ENCODE data around the gene AKAP6. TPM values are rescaled to one million over a fixed set of nuclear protein-coding genes. Genes with fewer than 3 reads are reported as not detected.

Gene AKAP6
- polyA plus RNA-seq, 3 donors from 2014 or later, result not detected

- no peaks in the 10 kb centered on the region for H3K27me3 Mint-ChIP-seq (ENCODE audit: low read depth in 3 of 3)
Observed at GRCh38 chr14:32491416-32492016, 162.4 kb downstream of the AKAP6 start.

GRCh38 chr14:32492457-32492856, 163.4 kb downstream of the AKAP6 start:
- Mint-ChIP-seq H3K36me3 (no peaks in the 10 kb centered on the region), H3K27me3 (ENCODE audit: low read depth in 3 of 3) (no peaks in the 10 kb centered on the region), H3K4me3 (no peak overlapping the region), H3K9me3 (peaks cover 0 to 4% (median 1%) of the 10 kb centered on the region in 6 donors), H3K4me1 (no peaks in the 10 kb centered on the region), H3K27ac (no peak overlapping the region)
- no peak for DNase-seq

More at GRCh38 chr14:32491416-32492016, 162.4 kb downstream of the AKAP6 start:
- DNase-seq, result no peak
- Mint-ChIP-seq H3K27ac (no peak overlapping the region), H3K4me1 (no peaks in the 10 kb centered on the region), H3K4me3 (no peak overlapping the region), H3K36me3 (no peaks in the 10 kb centered on the region), H3K9me3 (peaks cover 0 to 11% (median 3%) of the 10 kb centered on the region in 6 donors)

GRCh38 chr14:32494609-32495434, 165.7 kb downstream of the AKAP6 start:
- H3K36me3 Mint-ChIP-seq, result no peaks in the 10 kb centered on the region
- no peaks in the 10 kb centered on the region for H3K27me3 Mint-ChIP-seq (ENCODE audit: low read depth in 3 of 3)
- H3K4me3 Mint-ChIP-seq, result no peak overlapping the region
- H3K9me3 Mint-ChIP-seq, result peaks cover 0 to 5% (median 2%) of the 10 kb centered on the region in 6 donors
- H3K4me1 Mint-ChIP-seq, result no peaks in the 10 kb centered on the region
- no peak for DNase-seq
- H3K27ac Mint-ChIP-seq, result no peak overlapping the region

GRCh38 chr14:32495435-32495734, 166.3 kb downstream of the AKAP6 start:
- DNase-seq, result no peak
- H3K4me1 Mint-ChIP-seq, result no peaks in the 10 kb centered on the region
- peaks cover 0 to 5% (median 2%) of the 10 kb centered on the region in 6 donors for H3K9me3 Mint-ChIP-seq
- no peak overlapping the region for H3K4me3 Mint-ChIP-seq
- H3K36me3 Mint-ChIP-seq, result no peaks in the 10 kb centered on the region
- no peaks in the 10 kb centered on the region for H3K27me3 Mint-ChIP-seq (ENCODE audit: low read depth in 3 of 3)
- no peak overlapping the region for H3K27ac Mint-ChIP-seq

GRCh38 chr14:32497248-32497647, 168.2 kb downstream of the AKAP6 start:
- DNase-seq, result no peak
- Mint-ChIP-seq H3K27me3 (ENCODE audit: low read depth in 3 of 3) (peaks cover 0 to 1% (median 0%) of the 10 kb centered on the region in 3 donors), H3K4me3 (no peak overlapping the region), H3K36me3 (no peaks in the 10 kb centered on the region), H3K4me1 (no peaks in the 10 kb centered on the region), H3K27ac (no peak overlapping the region), H3K9me3 (peaks cover 0 to 5% (median 0%) of the 10 kb centered on the region in 6 donors)

GRCh38 chr14:32507029-32507984, 178.2 kb downstream of the AKAP6 start:
- Mint-ChIP-seq H3K4me1 (no peaks in the 10 kb centered on the region), H3K27me3 (ENCODE audit: low read depth in 3 of 3) (no peaks in the 10 kb centered on the region), H3K27ac (no peak overlapping the region), H3K9me3 (peaks cover 0 to 1% (median 0%) of the 10 kb centered on the region in 6 donors), H3K4me3 (no peak overlapping the region), H3K36me3 (no peaks in the 10 kb centered on the region)
- DNase-seq, result no peak

- no peaks in the 10 kb centered on the region for H3K9me3 Mint-ChIP-seq
- no peak overlapping the region for H3K4me3 Mint-ChIP-seq
- no peak for DNase-seq
- no peaks in the 10 kb centered on the region for H3K36me3 Mint-ChIP-seq
- H3K4me1 Mint-ChIP-seq, result no peaks in the 10 kb centered on the region
- no peak overlapping the region for H3K27ac Mint-ChIP-seq
- H3K27me3 Mint-ChIP-seq (ENCODE audit: low read depth in 3 of 3), result no peaks in the 10 kb centered on the region
Observed at GRCh38 chr14:32508281-32508680, 179.2 kb downstream of the AKAP6 start.

GRCh38 chr14:32509632-32510187, 180.6 kb downstream of the AKAP6 start:
- no peaks in the 10 kb centered on the region for H3K36me3 Mint-ChIP-seq
- no peaks in the 10 kb centered on the region for H3K27me3 Mint-ChIP-seq (ENCODE audit: low read depth in 3 of 3)
- no peaks in the 10 kb centered on the region for H3K9me3 Mint-ChIP-seq
- no peak overlapping the region for H3K27ac Mint-ChIP-seq
- DNase-seq, result no peak
- H3K4me1 Mint-ChIP-seq, result no peaks in the 10 kb centered on the region
- no peak overlapping the region for H3K4me3 Mint-ChIP-seq

- peaks cover 0 to 2% (median 0%) of the 10 kb centered on the region in 3 donors for H3K27me3 Mint-ChIP-seq (ENCODE audit: low read depth in 3 of 3)
- H3K27ac Mint-ChIP-seq, result no peak overlapping the region
- no peaks in the 10 kb centered on the region for H3K36me3 Mint-ChIP-seq
- no peaks in the 10 kb centered on the region for H3K4me1 Mint-ChIP-seq
- DNase-seq, result no peak
- peaks cover 0 to 6% (median 0%) of the 10 kb centered on the region in 6 donors for H3K9me3 Mint-ChIP-seq
- H3K4me3 Mint-ChIP-seq, result no peak overlapping the region
Observed at GRCh38 chr14:32510815-32511214, 181.7 kb downstream of the AKAP6 start.

GRCh38 chr14:32512348-32512747, 183.2 kb downstream of the AKAP6 start:
- Mint-ChIP-seq H3K27ac (no peak overlapping the region), H3K27me3 (ENCODE audit: low read depth in 3 of 3) (peaks cover 0 to 2% (median 0%) of the 10 kb centered on the region in 3 donors)

GRCh38 chr14:32512813-32513212, 183.7 kb downstream of the AKAP6 start:
- DNase-seq, result no peak
- Mint-ChIP-seq H3K27me3 (ENCODE audit: low read depth in 3 of 3) (peaks cover 0 to 2% (median 0%) of the 10 kb centered on the region in 3 donors), H3K4me1 (no peaks in the 10 kb centered on the region), H3K27ac (no peak overlapping the region), H3K4me3 (no peak overlapping the region), H3K36me3 (no peaks in the 10 kb centered on the region), H3K9me3 (peaks cover 0 to 6% (median 0%) of the 10 kb centered on the region in 6 donors)

More at GRCh38 chr14:32512348-32512747, 183.2 kb downstream of the AKAP6 start:
- Mint-ChIP-seq H3K36me3 (no peaks in the 10 kb centered on the region), H3K4me3 (no peak overlapping the region), H3K9me3 (peaks cover 0 to 6% (median 0%) of the 10 kb centered on the region in 6 donors), H3K4me1 (no peaks in the 10 kb centered on the region)
- no peak for DNase-seq

GRCh38 chr14:32513571-32514009, 184.5 kb downstream of the AKAP6 start:
- Mint-ChIP-seq H3K4me1 (no peaks in the 10 kb centered on the region), H3K27me3 (ENCODE audit: low read depth in 3 of 3) (peaks cover 0 to 2% (median 0%) of the 10 kb centered on the region in 3 donors), H3K9me3 (peaks cover 0 to 6% (median 0%) of the 10 kb centered on the region in 6 donors)

GRCh38 chr14:32514236-32514635, 185.1 kb downstream of the AKAP6 start:
- H3K4me1 Mint-ChIP-seq, result no peaks in the 10 kb centered on the region
- H3K27me3 Mint-ChIP-seq (ENCODE audit: low read depth in 3 of 3), result peaks cover 0 to 2% (median 0%) of the 10 kb centered on the region in 3 donors
- no peak overlapping the region for H3K27ac Mint-ChIP-seq
- H3K36me3 Mint-ChIP-seq, result no peaks in the 10 kb centered on the region
- H3K9me3 Mint-ChIP-seq, result peaks cover 0 to 6% (median 1%) of the 10 kb centered on the region in 6 donors
- no peak for DNase-seq
- no peak overlapping the region for H3K4me3 Mint-ChIP-seq

More at GRCh38 chr14:32513571-32514009, 184.5 kb downstream of the AKAP6 start:
- H3K27ac Mint-ChIP-seq, result no peak overlapping the region
- no peak for DNase-seq
- H3K36me3 Mint-ChIP-seq, result no peaks in the 10 kb centered on the region
- no peak overlapping the region for H3K4me3 Mint-ChIP-seq

All from immature natural killer cell (primary cell).